ENCODE results near the gene C5orf58. TPM values are rescaled to one million over a fixed set of nuclear protein-coding genes. Genes with fewer than 3 reads are reported as not detected.

C5orf58 gene
- total and polyA plus RNA-seq, 2 donors (not counting 1 experiment from before 2014, with no cell fraction given), result not detected

DNA sequence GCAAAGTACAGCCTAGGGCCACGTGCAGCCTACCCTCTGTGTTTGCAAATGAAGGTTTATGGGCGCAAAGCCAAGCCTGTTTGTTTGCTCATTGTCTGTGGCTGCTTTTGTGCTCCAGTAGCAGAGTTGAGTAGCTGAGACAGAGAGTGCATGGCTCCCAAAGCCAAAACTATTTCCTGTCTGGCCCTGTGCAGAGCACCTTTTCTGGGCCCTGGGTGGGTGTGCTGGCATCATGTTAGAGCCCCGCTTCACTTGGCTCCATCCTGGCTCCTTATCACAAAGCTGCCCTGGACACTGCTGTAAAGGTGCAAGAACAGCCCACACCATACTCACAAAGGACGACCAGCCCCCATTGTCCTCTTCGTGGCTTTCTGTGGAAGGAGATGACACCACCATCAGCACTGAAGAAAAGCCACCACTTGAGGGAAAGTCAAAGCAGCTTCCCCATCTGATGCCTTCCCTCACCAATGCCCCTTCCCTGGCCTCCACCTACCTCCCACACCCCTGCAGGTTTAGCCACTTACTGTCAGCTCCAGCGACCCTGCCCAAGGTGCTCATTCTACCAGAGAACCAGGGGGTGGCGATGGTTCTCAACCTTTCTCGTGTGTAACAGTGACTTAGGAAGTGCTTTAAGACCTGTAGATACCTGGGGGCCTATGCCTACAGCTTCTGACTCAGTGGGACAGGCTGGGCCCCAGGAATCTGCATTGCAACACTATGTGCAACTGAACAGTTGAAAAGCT is 41.4 kb downstream of the C5orf58 start:
- H3K9me3 ChIP-seq (ENCODE audit: control insufficient read depth, insufficient read depth, low read depth, low read length), result no peaks in the 10 kb centered on the region
- H3K4me1 ChIP-seq (ENCODE audit: control insufficient read depth, extremely low read depth, insufficient read depth, low read length), result no peaks in the 10 kb centered on the region
- H3K79me2 ChIP-seq (ENCODE audit: control insufficient read depth, insufficient read depth, low read length), result no peaks in the 10 kb centered on the region
- no peaks in the 10 kb centered on the region for H3K27me3 ChIP-seq (ENCODE audit: control insufficient read depth, insufficient read depth, low read length)
- no peaks in the 10 kb centered on the region for H4K20me1 ChIP-seq (ENCODE audit: control insufficient read depth, extremely low read depth, insufficient read depth, low read length)
- no peak overlapping the region for H3K4me2 ChIP-seq (ENCODE audit: extremely low read depth, insufficient read depth, low read length)
- H3K9ac ChIP-seq (ENCODE audit: insufficient read depth, low read length), result no peak overlapping the region
- no peak overlapping the region for H2AFZ ChIP-seq (ENCODE audit: low read length)
- no peak for TF ChIP-seq EZH2 (IDR thresholded peaks at IDR 0.05; ENCODE audit: low read length, missing control alignments)
- TF ChIP-seq, protein P1, sequence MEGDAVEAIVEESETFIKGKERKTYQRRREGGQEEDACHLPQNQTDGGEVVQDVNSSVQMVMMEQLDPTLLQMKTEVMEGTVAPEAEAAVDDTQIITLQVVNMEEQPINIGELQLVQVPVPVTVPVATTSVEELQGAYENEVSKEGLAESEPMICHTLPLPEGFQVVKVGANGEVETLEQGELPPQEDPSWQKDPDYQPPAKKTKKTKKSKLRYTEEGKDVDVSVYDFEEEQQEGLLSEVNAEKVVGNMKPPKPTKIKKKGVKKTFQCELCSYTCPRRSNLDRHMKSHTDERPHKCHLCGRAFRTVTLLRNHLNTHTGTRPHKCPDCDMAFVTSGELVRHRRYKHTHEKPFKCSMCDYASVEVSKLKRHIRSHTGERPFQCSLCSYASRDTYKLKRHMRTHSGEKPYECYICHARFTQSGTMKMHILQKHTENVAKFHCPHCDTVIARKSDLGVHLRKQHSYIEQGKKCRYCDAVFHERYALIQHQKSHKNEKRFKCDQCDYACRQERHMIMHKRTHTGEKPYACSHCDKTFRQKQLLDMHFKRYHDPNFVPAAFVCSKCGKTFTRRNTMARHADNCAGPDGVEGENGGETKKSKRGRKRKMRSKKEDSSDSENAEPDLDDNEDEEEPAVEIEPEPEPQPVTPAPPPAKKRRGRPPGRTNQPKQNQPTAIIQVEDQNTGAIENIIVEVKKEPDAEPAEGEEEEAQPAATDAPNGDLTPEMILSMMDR (conservative IDR thresholded peaks at IDR 0.05 in 1 of 2, IDR thresholded peaks at IDR 0.05 in 1 of 2; ENCODE audit: low read depth in 1 of 2, low read length in 2 of 2), result no peak
- no peak overlapping the region for H3K27ac ChIP-seq (ENCODE audit: insufficient read depth, low read length)
- H3K4me3 ChIP-seq (replicated peaks in 1 of 4; ENCODE audit: control extremely low read depth in 1 of 4, insufficient read depth in 1 of 4, low read depth in 3 of 4, low read length in 4 of 4), result no peak overlapping the region
- H3K36me3 ChIP-seq (ENCODE audit: control insufficient read depth, insufficient read depth, low read length), result no peaks in the 10 kb centered on the region
- peak in 1 of 2 donors; percentile 2 for DNase-seq (ENCODE audit: low read depth in 2 of 2)

DNA sequence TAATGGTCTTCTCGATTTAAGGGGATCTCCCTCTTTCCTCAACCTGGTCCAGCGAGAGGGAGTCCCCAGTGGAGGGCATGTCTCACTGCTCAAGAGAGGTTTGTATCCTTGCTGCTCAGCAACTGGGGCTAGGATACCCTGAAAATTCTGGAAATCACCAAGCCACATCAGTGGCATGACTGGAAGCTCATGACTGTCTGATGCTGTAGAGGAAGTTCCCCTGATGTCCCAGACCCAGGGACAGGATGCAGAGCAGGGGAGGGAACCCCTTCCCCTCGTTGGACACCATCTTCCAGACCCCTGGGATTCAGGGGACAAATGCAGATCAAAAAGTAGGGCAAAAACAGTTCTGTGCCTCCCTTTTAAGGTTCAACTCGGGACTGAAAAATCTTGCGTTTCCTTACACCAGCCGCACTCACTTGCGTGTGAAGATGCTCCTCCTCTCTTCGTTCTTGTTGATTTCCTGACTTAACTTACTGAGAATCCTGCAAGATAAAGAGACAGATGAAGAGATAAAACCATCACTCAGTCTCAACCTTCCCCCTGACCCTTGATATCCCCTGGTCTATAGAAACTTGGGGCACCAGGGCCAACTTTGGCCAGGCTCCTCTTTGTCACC is 42.7 kb downstream of the C5orf58 start:
- Histone ChIP-seq H3K27me3 (ENCODE audit: control insufficient read depth, insufficient read depth, low read length) (no peaks in the 10 kb centered on the region), H3K9me3 (ENCODE audit: control insufficient read depth, insufficient read depth, low read depth, low read length) (no peaks in the 10 kb centered on the region), H4K20me1 (ENCODE audit: control insufficient read depth, extremely low read depth, insufficient read depth, low read length) (no peaks in the 10 kb centered on the region), H3K4me2 (ENCODE audit: extremely low read depth, insufficient read depth, low read length) (no peak overlapping the region), H2AFZ (ENCODE audit: low read length) (no peak overlapping the region), H3K36me3 (ENCODE audit: control insufficient read depth, insufficient read depth, low read length) (no peaks in the 10 kb centered on the region), H3K79me2 (ENCODE audit: control insufficient read depth, insufficient read depth, low read length) (no peaks in the 10 kb centered on the region), H3K27ac (ENCODE audit: insufficient read depth, low read length) (no peak overlapping the region), H3K9ac (ENCODE audit: insufficient read depth, low read length) (no peak overlapping the region), H3K4me1 (ENCODE audit: control insufficient read depth, extremely low read depth, insufficient read depth, low read length) (no peaks in the 10 kb centered on the region), H3K4me3 (replicated peaks in 1 of 4; ENCODE audit: control extremely low read depth in 1 of 4, insufficient read depth in 1 of 4, low read depth in 3 of 4, low read length in 4 of 4) (no peak overlapping the region)
- no peak for DNase-seq (ENCODE audit: low read depth in 2 of 2)
- TF ChIP-seq, protein P1 (conservative IDR thresholded peaks at IDR 0.05 in 1 of 2, IDR thresholded peaks at IDR 0.05 in 1 of 2; ENCODE audit: low read depth in 1 of 2, low read length in 2 of 2), result no peak
- TF ChIP-seq EZH2 (IDR thresholded peaks at IDR 0.05; ENCODE audit: low read length, missing control alignments), result no peak

DNA sequence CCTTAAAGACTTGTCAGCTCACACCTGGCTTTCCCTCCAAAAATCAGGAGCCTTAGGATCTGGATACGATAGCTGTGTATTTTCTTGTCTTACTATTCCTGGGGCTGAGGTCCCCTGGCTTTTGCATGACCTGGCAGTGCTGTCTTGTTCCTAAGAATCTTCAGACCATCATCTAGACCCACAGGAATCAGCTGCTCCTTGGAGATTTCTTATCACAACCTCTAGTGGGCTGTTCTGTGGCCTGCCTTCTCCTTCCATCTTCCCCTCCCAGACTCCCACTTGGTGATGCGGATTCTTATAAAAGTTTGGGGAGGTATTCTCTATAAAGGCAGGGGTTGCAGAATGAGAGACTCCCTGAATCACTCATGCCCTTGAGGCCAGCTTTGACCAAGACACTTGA is 43.4 kb downstream of the C5orf58 start:
- no peaks in the 10 kb centered on the region for H3K27me3 ChIP-seq (ENCODE audit: control insufficient read depth, insufficient read depth, low read length)
- TF ChIP-seq EZH2 (IDR thresholded peaks at IDR 0.05; ENCODE audit: low read length, missing control alignments), result no peak
- TF ChIP-seq, protein P1 (conservative IDR thresholded peaks at IDR 0.05 in 1 of 2, IDR thresholded peaks at IDR 0.05 in 1 of 2; ENCODE audit: low read depth in 1 of 2, low read length in 2 of 2), result no peak
- H3K9me3 ChIP-seq (ENCODE audit: control insufficient read depth, insufficient read depth, low read depth, low read length), result no peaks in the 10 kb centered on the region
- H3K79me2 ChIP-seq (ENCODE audit: control insufficient read depth, insufficient read depth, low read length), result no peaks in the 10 kb centered on the region
- H3K4me1 ChIP-seq (ENCODE audit: control insufficient read depth, extremely low read depth, insufficient read depth, low read length), result no peaks in the 10 kb centered on the region
- no peaks in the 10 kb centered on the region for H4K20me1 ChIP-seq (ENCODE audit: control insufficient read depth, extremely low read depth, insufficient read depth, low read length)
- no peaks in the 10 kb centered on the region for H3K36me3 ChIP-seq (ENCODE audit: control insufficient read depth, insufficient read depth, low read length)
- H3K4me2 ChIP-seq (ENCODE audit: extremely low read depth, insufficient read depth, low read length), result no peak overlapping the region
- H2AFZ ChIP-seq (ENCODE audit: low read length), result no peak overlapping the region
- H3K4me3 ChIP-seq (replicated peaks in 1 of 4; ENCODE audit: control extremely low read depth in 1 of 4, insufficient read depth in 1 of 4, low read depth in 3 of 4, low read length in 4 of 4), result no peak overlapping the region
- no peak for DNase-seq (ENCODE audit: low read depth in 2 of 2)
- no peak overlapping the region for H3K27ac ChIP-seq (ENCODE audit: insufficient read depth, low read length)
- H3K9ac ChIP-seq (ENCODE audit: insufficient read depth, low read length), result no peak overlapping the region
